ENCODE measurements around the gene RAD51AP1. TPM values are rescaled to one million over a fixed set of nuclear protein-coding genes. Genes with fewer than 3 reads are reported as not detected.

RAD51AP1 gene
- total RNA-seq, 1 donor from 2014 or later: 3.2 TPM

Other genes with a start within 250 kb of the RAD51AP1 start
- 2.5 TPM for gene TIGAR, start 217.7 kb upstream of the RAD51AP1 start, total RNA-seq
- not detected for gene FGF23, start 159.2 kb upstream of the RAD51AP1 start, total RNA-seq
- gene FGF6, start 93.1 kb upstream of the RAD51AP1 start, total RNA-seq: not detected
- 12.3 TPM for gene DYRK4, start 23.3 kb downstream of the RAD51AP1 start, total RNA-seq
- 1.5 TPM for gene AKAP3, start 110.2 kb downstream of the RAD51AP1 start, total RNA-seq
- 20.4 TPM for gene NDUFA9, start 110.2 kb downstream of the RAD51AP1 start, total RNA-seq
- gene GALNT8, start 181.5 kb downstream of the RAD51AP1 start, total RNA-seq: 46.5 TPM

Measured in temporal lobe (tissue), 1 donor.